Panc1 (cell line): ENCODE data around the gene OR51E1.

Source experiments
- POLR2AphosphoS5 ChIP-seq: IDR thresholded peaks from 2 replicates; pipeline ENCODE4 v1.6.1; 2012; ENCODE audit warnings: mild to moderate bottlenecking, low read depth, low read length, moderate library complexity
- SIN3A ChIP-seq: IDR thresholded peaks from 2 replicates; pipeline ENCODE4 v1.6.1; 2012; ENCODE audit warnings: low read depth, mild to moderate bottlenecking, low read length, moderate library complexity, borderline replicate concordance; ENCODE audit not compliant: insufficient read depth
- TCF7L2 ChIP-seq: IDR thresholded peaks from 2 replicates; pipeline ENCODE4 v1.6.1; 2011; ENCODE audit warnings: mild to moderate bottlenecking, low read depth, low read length, inconsistent platforms
- TF ChIP-seq, protein P1 (sequence below): fragments of 450-650 bp; IDR thresholded peaks from 2 replicates; pipeline ENCODE4 v1.5.1; 2017; ENCODE audit warnings: mild to moderate bottlenecking
- TF ChIP-seq, protein P2 (sequence below), 2 experiments: IDR thresholded peaks; 2 replicates each; pipeline ENCODE4 v1.6.1; 2011 to 2012; ENCODE audit warnings: low read depth in 2 of 2, control low read depth in 1 of 2, low read length in 1 of 2, mild to moderate bottlenecking in 1 of 2, moderate library complexity in 1 of 2; ENCODE audit not compliant: insufficient read depth in 1 of 2

DNA sequence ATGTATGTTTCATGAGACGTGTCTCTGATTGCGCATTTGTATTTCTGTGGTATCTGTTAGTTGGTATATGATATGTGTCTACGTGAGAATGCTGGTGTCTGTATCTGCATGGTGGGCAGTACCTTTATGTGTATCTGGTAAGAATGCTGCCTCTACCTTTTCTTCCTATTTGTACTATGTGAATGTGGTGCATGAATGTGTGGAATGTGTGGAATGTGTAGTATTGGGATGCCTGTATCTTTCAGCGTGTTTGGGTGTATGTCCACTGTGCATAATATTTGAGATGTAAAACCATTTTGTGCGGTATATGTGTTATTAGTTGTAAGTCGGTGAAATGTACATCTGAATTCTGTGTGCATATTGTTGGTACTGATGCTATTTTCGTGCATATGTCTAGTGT lies 2.3 kb upstream of the OR51E1 start:
- TF ChIP-seq, protein P1, sequence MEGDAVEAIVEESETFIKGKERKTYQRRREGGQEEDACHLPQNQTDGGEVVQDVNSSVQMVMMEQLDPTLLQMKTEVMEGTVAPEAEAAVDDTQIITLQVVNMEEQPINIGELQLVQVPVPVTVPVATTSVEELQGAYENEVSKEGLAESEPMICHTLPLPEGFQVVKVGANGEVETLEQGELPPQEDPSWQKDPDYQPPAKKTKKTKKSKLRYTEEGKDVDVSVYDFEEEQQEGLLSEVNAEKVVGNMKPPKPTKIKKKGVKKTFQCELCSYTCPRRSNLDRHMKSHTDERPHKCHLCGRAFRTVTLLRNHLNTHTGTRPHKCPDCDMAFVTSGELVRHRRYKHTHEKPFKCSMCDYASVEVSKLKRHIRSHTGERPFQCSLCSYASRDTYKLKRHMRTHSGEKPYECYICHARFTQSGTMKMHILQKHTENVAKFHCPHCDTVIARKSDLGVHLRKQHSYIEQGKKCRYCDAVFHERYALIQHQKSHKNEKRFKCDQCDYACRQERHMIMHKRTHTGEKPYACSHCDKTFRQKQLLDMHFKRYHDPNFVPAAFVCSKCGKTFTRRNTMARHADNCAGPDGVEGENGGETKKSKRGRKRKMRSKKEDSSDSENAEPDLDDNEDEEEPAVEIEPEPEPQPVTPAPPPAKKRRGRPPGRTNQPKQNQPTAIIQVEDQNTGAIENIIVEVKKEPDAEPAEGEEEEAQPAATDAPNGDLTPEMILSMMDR: no peak
- TF ChIP-seq POLR2AphosphoS5: no peak
- TF ChIP-seq SIN3A: no peak
- TF ChIP-seq, protein P2, sequence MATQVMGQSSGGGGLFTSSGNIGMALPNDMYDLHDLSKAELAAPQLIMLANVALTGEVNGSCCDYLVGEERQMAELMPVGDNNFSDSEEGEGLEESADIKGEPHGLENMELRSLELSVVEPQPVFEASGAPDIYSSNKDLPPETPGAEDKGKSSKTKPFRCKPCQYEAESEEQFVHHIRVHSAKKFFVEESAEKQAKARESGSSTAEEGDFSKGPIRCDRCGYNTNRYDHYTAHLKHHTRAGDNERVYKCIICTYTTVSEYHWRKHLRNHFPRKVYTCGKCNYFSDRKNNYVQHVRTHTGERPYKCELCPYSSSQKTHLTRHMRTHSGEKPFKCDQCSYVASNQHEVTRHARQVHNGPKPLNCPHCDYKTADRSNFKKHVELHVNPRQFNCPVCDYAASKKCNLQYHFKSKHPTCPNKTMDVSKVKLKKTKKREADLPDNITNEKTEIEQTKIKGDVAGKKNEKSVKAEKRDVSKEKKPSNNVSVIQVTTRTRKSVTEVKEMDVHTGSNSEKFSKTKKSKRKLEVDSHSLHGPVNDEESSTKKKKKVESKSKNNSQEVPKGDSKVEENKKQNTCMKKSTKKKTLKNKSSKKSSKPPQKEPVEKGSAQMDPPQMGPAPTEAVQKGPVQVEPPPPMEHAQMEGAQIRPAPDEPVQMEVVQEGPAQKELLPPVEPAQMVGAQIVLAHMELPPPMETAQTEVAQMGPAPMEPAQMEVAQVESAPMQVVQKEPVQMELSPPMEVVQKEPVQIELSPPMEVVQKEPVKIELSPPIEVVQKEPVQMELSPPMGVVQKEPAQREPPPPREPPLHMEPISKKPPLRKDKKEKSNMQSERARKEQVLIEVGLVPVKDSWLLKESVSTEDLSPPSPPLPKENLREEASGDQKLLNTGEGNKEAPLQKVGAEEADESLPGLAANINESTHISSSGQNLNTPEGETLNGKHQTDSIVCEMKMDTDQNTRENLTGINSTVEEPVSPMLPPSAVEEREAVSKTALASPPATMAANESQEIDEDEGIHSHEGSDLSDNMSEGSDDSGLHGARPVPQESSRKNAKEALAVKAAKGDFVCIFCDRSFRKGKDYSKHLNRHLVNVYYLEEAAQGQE (IDR thresholded peaks at IDR 0.05; ENCODE audit: insufficient read depth in 1 of 2, low read depth in 2 of 2, low read length in 1 of 2): no peak
- no peak for TF ChIP-seq TCF7L2
